Fibroblast of peridontal ligament (primary cell): ENCODE results near the gene COL9A1.

ENCODE experiments used
- DNase-seq: peaks from one replicate; pipeline ENCODE4 v3.0.0-alpha.2; 2010; ENCODE audit errors: extremely low read depth

Gene COL9A1

DNA sequence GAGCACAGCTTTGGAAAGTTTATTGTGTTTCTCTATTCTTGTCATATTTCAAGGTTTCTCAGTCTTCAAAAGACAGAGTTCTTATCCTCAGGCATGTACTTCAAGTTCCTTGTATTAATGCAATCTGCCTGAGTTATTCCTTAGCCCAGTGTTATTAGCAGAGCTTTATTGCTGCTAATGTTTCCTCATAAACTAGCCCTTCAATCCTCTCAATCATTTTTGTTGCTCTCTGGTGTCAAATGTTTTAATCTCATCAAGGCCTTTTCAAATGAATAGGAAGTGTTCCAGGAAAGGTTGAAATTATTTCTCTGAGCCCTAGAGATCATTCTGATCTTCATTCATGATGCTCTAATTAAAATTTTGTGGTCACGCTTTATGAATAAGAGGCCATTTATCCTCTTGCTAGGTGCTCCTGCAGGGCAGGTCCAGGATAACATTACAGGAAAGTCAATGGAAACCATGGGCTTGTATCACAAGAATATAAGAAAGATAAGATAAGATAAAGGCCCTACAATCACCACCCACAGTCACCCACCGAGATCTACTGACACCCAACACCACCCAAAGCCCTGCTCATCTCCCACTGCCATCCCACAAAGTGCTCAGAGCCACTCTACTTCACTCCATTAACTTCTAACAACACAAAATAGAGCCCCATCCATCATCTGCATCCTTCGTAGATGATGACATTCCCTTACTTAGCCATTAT lies 125.9 kb downstream of the COL9A1 start:
- no peak for DNase-seq

DNA sequence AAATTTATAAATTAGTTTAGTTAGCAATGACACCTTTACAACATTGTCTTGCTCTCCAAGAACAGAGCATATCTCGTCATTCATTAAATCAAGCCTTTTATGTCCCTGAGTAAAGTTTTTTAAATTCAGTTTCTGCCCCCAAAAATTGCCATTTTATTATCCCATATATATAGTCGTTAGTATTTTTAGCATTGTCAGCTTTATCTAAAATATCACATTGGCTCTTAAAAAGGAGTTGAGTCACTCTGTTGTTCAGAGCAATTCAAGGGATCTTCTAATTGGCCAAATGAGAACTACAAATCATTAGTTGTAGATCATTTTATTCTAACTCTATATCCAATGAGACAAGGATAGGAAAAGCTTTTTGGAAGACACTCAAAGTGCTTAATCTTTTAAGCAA lies 127.1 kb downstream of the COL9A1 start:
- no peak for DNase-seq

DNA sequence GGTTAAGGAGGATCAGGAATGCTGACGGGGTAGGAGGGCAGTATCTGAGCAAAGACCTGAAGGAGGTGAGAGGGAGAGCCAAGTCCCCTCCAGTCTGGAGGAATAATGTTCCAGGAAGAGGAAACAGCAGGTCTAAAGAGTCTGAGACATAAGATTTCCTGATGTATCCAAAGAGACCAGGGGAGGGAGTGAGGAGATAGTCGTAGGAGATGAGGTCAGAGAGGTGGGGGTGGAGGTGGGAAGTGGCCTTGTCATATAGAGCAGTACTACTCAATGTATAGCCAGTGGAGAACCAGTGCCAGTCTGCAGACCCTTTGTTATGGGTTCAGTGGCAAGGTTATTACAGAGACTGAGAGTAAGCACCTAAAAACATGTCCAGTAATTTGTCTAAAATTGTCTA lies 130.6 kb downstream of the COL9A1 start:
- no peak for DNase-seq

DNA sequence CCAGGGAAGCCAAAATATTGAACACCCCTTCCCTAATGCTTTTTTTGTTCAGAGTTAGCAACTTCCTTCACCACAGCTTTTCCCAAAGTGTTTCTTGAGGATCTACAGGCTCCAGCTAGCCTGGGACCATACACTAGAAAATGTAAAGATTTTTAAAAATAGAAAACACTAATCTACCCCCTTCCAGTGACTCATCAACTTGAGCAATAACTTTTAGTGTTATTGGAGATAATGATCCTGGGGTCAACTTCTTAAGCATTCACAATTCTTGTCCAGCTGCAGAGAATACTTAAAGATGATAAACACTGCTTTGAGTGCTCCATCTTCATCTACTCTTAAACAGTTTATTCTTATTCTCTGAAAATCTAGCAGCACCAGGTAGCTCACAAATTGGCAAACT lies 131.6 kb downstream of the COL9A1 start:
- DNase-seq, result no peak

DNA sequence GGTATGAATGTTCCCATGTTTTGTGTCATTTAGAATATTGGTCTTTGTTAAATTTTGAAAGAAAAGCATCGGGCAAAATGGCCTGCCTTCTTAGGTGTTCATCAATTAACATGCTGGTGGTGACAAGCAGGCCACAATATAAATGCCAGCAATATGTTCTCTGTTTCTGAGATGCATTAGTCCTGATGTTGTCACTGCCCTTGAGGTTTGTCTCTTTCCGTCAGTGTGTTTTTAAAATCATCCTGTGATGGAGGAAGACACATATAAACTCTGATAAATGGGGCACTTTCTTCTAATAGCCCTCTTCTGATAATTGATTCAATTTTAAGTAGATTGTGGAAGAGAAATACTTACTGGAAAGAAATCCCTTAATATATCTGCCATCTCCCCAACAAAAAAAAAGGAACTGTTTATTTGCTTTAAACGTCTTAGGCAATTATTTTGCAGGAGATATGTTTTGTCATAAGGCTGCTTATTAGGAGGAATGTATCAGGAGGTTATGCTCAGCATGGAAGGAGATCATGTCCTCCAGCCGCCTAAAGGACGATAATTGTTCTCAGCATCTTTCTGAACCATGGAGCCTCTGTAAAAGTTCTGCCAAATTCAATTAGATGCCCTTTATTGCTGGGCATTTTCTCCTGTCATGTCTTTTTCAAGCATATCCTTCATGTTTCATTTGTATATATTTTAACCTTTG lies 134.1 kb downstream of the COL9A1 start:
- no peak for DNase-seq
